ENCODE data around the gene TANGO6.
A peak's percentile ranks its signal among the peaks of the same experiment; 100 is the strongest.

TANGO6 gene

DNA sequence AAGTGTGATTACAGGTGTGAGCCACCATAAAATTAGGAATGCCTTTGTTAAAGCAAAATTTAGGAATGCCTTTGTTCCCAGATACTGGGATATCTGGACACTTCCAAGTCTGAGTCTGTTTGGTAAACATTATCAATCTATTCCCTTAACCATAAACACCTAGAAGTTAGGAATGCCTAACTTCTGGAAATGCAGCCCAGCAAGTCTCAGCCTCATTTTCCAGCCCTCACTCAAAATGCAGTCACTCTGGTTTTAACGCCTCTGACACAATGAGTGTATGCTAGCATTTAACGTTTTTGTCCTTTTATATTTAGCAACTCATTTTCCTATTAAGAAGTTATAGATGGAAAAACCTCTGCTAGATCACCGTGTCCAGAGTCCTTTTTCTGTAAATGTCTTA, 227.7 kb downstream of the TANGO6 start:
- in situ Hi-C loops (cut with HindIII; ENCODE audit: low pct_unique_long_range_greater_than_20kb, low sequenced_read_pairs) = no loop called here
- no peak for DNase-seq (ENCODE audit: low read depth in 1 of 2, low spot score in 1 of 2)
- no peak for TF ChIP-seq JUND (IDR thresholded peaks at IDR 0.05; ENCODE audit: low read depth)

DNA sequence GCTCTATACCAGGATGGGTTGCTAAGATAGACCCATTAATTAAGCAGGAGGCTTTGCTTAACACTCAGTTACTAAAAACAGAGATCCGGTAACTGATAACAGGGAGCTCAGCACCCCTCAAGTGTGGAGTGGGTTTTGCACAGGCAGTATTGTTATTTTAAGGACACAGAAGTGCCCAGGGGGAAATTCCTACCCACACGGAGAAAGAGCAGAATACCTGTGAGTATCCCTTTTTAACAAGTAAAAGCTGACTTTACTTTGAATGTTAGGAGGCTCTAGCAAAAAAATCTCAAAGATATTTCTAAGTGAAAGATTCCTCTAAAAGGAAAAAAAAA, 229.3 kb downstream of the TANGO6 start:
- no peak for TF ChIP-seq JUND (IDR thresholded peaks at IDR 0.05; ENCODE audit: low read depth)
- in situ Hi-C loops (cut with HindIII; ENCODE audit: low pct_unique_long_range_greater_than_20kb, low sequenced_read_pairs) = no loop called here
- DNase-seq (ENCODE audit: low read depth in 1 of 2, low spot score in 1 of 2) = no peak

DNA sequence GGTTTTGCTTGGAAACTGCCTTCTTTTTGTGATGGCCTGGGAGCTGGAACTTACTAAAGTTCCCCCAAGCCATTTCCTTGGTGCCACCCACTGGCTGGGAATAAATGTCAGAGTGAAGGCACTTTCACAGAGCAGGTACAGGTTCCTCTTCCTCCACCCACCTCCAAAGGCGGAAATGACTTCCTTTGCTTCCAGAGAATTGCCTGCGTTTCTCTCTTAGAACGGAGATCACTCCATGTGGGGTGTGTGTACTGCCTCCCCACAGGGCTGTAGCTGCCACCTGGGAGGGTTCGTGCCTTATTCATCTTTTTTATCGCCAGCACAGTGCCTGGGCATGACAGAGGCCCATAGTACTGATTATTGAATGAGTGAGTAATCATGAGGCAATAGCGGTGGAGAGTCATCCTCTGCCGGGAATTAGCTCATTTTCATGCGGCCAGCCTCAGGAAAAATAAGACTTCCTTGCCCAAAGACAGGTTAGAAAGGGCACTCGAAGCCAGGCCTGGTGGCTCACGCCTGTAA, 229.9 kb downstream of the TANGO6 start:
- in situ Hi-C loops (cut with HindIII; ENCODE audit: low pct_unique_long_range_greater_than_20kb, low sequenced_read_pairs) = no loop called here
- TF ChIP-seq JUND (IDR thresholded peaks at IDR 0.05; ENCODE audit: low read depth) = no peak
- DNase-seq (ENCODE audit: low read depth in 1 of 2, low spot score in 1 of 2) = no peak

DNA sequence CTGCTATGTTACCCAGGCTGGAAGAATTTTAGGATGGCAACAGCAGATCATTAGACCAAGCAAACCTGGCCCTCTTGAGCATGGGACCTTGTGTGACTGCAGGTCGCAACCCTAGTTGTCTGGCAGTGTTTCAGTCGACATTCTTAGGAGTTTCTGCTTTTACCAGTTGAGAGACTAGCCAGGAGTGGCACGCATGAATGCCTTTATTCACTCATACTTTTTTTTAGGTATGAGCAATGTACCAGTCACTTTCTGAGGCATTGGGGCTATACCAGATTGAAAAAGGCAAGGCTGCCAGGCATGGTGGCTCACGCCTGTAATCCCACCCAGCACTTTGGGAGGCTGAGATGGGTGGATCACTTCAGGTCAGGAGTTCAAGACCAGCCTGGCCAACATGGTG, 233.9 kb downstream of the TANGO6 start:
- in situ Hi-C loops (cut with HindIII; ENCODE audit: low pct_unique_long_range_greater_than_20kb, low sequenced_read_pairs) = no loop called here
- DNase-seq (ENCODE audit: low read depth in 1 of 2, low spot score in 1 of 2) = no peak
- no peak for TF ChIP-seq JUND (IDR thresholded peaks at IDR 0.05; ENCODE audit: low read depth)

DNA sequence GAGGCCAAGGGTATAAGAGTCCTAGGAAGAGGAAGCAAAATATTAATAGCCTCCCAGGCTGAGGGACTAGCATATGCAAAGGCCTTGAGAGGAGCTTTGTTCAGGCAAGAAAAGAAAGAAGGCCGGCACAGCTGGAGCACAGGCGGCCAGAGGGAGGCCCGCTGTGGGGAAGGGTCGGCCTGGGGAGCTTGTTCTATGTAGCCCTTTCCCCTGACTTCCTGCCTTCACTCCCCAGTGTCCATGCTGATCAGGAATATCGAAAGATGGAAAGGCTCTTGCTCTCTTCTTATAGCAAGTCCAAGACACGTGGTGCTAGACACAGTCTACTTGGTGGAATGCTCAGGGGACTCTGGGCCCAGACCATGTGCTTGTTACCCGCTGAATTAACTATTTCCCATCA, 234.7 kb downstream of the TANGO6 start:
- DNase-seq (ENCODE audit: low read depth in 1 of 2, low spot score in 1 of 2) = no peak
- TF ChIP-seq JUND (IDR thresholded peaks at IDR 0.05; ENCODE audit: low read depth) = no peak
- in situ Hi-C loops (cut with HindIII; ENCODE audit: low pct_unique_long_range_greater_than_20kb, low sequenced_read_pairs) = no loop called here

DNA sequence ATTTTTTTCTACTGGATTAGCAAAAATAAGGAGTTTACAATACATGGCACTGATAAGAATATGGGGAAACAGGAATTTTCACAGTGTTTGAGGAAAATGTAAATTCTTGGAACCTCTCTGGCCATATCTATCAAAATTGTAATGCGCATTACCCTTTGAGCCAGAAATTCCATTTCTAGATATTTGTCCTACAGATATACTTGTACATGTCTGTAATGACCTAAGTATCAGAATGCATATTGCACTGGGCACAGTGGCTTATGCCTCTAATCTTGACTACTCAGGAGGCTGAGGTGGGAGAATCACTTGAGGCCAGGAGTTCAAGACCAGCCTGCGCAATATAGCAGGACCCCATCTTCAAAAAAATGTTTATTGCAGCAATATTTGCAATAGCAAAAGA, 236.4 kb downstream of the TANGO6 start:
- DNase-seq (ENCODE audit: low read depth in 1 of 2, low spot score in 1 of 2) = no peak
- TF ChIP-seq JUND (IDR thresholded peaks at IDR 0.05; ENCODE audit: low read depth) = no peak
- in situ Hi-C loops (cut with HindIII; ENCODE audit: low pct_unique_long_range_greater_than_20kb, low sequenced_read_pairs) = no loop called here

DNA sequence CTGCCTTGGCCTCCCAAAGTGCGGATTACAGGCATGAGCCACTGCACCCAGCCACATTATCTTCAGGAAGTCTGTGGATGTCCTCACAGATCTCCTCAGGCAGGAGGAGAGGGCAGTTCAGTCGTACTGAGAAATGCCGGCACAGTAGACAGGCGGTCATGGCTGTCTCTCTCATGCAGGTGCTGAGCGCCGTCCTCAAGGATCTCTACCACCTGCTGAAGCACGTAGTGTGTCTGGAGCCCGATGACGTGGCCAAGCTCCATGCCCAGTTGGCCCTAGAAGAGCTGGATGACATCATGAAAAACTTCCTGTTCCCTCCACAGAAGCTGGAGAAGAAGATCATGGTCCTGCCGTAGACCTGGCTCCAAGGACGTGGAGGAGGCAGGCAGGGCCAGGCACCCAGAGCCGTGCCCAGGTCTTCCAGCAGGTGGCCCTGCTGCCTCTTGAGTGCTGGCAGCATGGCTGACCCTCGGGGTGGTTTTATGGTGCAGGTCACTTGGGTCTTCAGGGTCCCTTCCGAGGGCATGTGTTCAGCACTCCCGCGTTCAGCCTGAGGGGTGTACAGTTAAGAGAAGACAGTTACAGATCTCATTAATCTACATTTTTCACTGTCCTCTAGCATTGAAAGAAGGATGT, 240.1 kb downstream of the TANGO6 start:
- no peak for TF ChIP-seq JUND (IDR thresholded peaks at IDR 0.05; ENCODE audit: low read depth)
- DNase-seq (ENCODE audit: low read depth in 1 of 2, low spot score in 1 of 2) = no peak
- in situ Hi-C loops (cut with HindIII; ENCODE audit: low pct_unique_long_range_greater_than_20kb, low sequenced_read_pairs) = no loop called here

DNA sequence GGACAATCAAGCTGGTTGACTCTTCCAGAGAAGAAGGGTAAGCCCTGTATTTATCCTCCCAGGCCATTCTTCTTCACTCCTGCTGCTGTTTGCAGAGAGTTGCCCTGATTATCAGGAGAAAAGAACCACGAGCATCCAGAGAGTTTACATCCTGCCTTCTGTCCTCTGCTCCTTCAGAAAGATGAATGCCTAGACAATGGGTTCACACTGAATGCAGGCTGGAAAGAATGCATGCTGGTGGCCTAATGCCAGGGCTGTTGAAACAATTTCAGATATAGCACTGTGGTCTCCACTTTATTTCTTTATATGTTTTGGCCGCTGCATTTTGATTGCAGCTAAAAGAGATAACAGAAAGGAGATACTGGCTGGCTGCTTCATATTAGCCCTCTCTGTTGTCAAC, 241.0 kb downstream of the TANGO6 start:
- DNase-seq (ENCODE audit: low read depth in 1 of 2, low spot score in 1 of 2) = no peak
- in situ Hi-C loops (cut with HindIII; ENCODE audit: low pct_unique_long_range_greater_than_20kb, low sequenced_read_pairs) = no loop called here
- no peak for TF ChIP-seq JUND (IDR thresholded peaks at IDR 0.05; ENCODE audit: low read depth)

DNA sequence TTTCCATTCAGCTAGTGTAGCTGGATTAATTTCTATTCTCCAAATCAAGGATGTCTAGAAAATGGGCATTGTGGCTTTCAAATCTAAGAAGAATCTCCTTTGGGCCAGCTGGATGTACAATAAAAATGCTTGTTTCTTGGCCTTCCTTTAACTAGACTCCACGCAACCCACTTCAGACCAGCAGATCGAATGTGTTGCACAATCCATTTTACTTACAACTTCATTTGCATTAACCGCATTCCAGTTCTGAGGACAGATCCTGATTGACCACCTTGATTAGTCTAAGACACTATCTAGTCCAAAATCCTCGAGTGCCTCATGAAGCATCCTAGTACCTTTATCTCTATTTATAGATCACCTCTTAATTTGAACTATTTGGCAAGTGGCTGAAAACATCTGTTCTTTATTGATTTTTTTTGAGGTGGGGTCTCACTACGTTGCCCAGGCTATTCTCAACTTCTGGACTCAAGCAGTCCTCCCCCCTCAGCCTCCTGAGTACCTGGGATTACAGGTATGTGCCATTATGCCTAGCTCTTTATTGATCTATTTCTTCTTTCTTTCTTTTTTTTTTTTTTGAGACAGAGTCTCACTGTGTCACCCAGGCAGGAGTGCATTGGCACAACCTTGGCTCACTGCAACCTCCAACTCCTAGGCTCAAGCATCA, 241.8 kb downstream of the TANGO6 start:
- TF ChIP-seq JUND (IDR thresholded peaks at IDR 0.05; ENCODE audit: low read depth) = no peak
- in situ Hi-C loops (cut with HindIII; ENCODE audit: low pct_unique_long_range_greater_than_20kb, low sequenced_read_pairs) = no loop called here
- DNase-seq (ENCODE audit: low read depth in 1 of 2, low spot score in 1 of 2) = no peak

DNA sequence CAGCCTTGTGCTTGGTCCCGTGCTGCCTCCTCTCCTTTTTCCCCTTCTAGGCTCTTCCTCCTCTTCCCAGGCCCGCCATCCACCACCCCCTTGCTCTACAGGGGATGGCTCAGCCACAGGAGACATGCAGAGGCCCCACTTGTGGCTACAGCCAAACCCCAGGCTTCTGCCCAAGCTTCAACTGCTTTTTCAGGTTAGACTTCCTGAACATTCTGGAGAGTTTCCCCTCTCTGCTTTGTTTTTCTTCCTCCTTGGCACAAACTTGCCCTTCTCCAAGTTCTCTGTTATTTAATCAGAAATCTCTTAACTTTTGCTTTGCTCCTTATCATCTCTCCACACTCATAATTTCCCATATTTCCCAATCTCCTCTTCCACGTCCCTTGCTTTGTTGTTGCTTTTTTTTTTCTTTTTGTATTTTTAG, 243.8 kb downstream of the TANGO6 start:
- TF ChIP-seq JUND (IDR thresholded peaks at IDR 0.05; ENCODE audit: low read depth) = no peak
- in situ Hi-C loops (cut with HindIII; ENCODE audit: low pct_unique_long_range_greater_than_20kb, low sequenced_read_pairs) = no loop called here

DNA sequence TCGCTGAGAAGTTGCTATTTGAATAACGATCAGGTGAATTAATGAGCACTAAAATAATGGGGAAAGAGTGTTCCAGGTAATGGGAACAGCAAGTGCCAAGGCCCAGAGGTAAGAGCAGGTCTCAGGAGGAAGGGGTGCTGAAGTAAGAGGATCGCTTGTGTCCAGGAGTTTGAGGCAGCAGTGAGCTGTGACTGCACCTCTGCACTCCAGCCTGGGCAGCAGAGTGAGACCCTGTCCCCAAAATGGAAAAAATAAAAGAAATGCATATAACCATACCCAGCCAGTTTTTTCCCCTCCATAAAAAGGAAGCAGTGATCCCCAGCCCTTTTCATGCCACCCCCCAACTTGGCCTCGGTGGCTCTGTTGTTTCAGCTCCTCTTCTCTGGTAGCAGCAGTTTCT, 245.4 kb downstream of the TANGO6 start:
- no peak for DNase-seq (ENCODE audit: low read depth in 1 of 2, low spot score in 1 of 2)
- TF ChIP-seq JUND (IDR thresholded peaks at IDR 0.05; ENCODE audit: low read depth) = no peak
- in situ Hi-C loops (cut with HindIII; ENCODE audit: low pct_unique_long_range_greater_than_20kb, low sequenced_read_pairs) = no loop called here

More for the DNA sequence above, 243.8 kb downstream of the TANGO6 start:
- peak in 1 of 2 experiments; percentile 22 for DNase-seq (ENCODE audit: low read depth in 1 of 2, low spot score in 1 of 2)

DNA sequence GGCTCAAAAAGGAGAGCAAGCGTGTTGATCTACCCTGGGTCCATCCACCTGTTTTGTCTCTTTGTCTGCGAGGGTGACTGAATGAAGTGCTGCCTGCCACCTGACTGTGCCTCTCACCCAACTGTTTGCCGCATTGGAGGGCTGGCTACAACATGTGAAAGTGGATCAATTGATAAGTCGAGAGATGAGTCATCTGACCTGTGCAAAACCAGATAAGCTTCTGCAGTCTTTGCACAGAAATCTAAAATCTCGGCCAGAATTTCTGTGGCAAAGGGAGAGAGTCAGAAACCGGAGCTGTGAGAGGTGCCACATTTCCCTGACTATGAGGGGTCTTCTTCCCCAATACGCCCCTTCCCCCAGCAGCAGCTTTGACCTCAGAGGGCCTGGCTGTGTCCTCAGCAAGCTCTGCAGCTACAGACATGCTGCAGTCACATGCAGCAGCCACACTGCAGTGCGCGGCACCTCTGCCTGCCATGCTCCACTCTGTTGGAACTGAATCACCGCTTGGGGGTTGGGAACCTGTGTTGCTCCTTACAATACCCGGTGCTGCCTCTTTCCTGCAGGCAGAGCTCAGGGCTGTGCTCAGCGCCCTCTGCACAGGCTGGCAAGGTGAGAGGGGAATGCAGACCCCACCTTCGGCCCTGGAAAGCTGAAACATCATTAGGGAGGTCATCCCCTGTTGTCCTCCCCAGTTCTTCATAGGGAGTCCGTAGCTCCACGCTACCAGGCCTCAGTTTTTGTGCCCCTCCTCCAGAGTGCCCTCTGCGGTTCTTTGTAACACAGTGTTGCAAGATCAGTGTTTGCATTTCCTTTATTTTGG, 246.0 kb downstream of the TANGO6 start:
- no peak for DNase-seq (ENCODE audit: low read depth in 1 of 2, low spot score in 1 of 2)
- no peak for TF ChIP-seq JUND (IDR thresholded peaks at IDR 0.05; ENCODE audit: low read depth)
- in situ Hi-C loops (cut with HindIII; ENCODE audit: low pct_unique_long_range_greater_than_20kb, low sequenced_read_pairs) = no loop called here

DNA sequence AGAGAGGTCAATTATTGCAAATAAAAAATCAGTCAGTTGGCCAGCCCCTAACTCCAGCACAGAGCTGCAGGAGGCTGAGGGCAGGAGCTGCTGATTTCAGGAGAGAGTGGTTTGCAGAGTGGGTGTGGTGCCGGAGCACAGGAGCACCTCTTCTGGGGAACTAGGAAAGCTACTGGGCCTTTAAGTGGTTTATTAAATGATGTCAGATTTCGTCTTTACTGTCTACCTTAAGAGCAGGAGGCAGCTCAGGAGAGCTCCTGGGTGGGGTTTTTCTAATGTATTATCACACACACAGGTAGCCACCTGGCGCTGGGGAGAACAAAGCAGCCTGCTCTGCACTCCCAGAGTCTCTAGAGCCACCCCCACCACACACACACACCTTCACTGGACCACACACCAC, 250.6 kb downstream of the TANGO6 start:
- TF ChIP-seq JUND (IDR thresholded peaks at IDR 0.05; ENCODE audit: low read depth) = no peak
- no peak for DNase-seq (ENCODE audit: low read depth in 1 of 2, low spot score in 1 of 2)
- in situ Hi-C loops (cut with HindIII; ENCODE audit: low pct_unique_long_range_greater_than_20kb, low sequenced_read_pairs) = no loop called here

Measured in T47D (cell line).